Mesenchymal stem cell (in vitro differentiated cells and primary cell): Measurements from ENCODE around the gene FRMPD4.

ENCODE experiments used
- DNase-seq: peaks from one replicate; pipeline ENCODE4 v3.0.0-alpha.2; 2013
- H2AFZ ChIP-seq: one replicate; pipeline ENCODE4 v1.6.1; 2013; ENCODE audit warnings: low read depth, mild to moderate bottlenecking, control low read depth, inconsistent platforms, low read length, moderate library complexity
- H2AK5ac ChIP-seq: 2 replicates; pipeline ENCODE4 v1.6.1; 2013; ENCODE audit warnings: low read length, moderate library complexity, mild to moderate bottlenecking, inconsistent platforms; ENCODE audit not compliant: severe bottlenecking
- H2BK120ac ChIP-seq: one replicate; pipeline ENCODE4 v1.6.1; 2013; ENCODE audit warnings: low read depth, mild to moderate bottlenecking, inconsistent platforms, low read length, moderate library complexity
- H2BK12ac ChIP-seq, 2 experiments: one replicate each; pipeline ENCODE4 v1.6.1; 2013; ENCODE audit warnings: inconsistent platforms in 2 of 2, low read length in 2 of 2, mild to moderate bottlenecking in 2 of 2, moderate library complexity in 2 of 2, control low read depth in 1 of 2
- H2BK15ac ChIP-seq: one replicate; pipeline ENCODE4 v1.6.1; 2013; ENCODE audit warnings: mild to moderate bottlenecking, low read depth, inconsistent platforms; ENCODE audit not compliant: poor library complexity, severe bottlenecking
- H2BK5ac ChIP-seq: 2 replicates; pipeline ENCODE4 v1.6.1; 2013; ENCODE audit warnings: low read depth, mild to moderate bottlenecking, low read length, control low read depth, inconsistent platforms; ENCODE audit not compliant: poor library complexity, severe bottlenecking
- H3K14ac ChIP-seq, 2 experiments: one replicate each; pipeline ENCODE4 v1.6.1; 2013; ENCODE audit warnings: inconsistent platforms in 2 of 2, low read length in 2 of 2, control low read depth in 1 of 2, mild to moderate bottlenecking in 1 of 2, moderate library complexity in 1 of 2
- H3K18ac ChIP-seq, 2 experiments: one replicate each; pipeline ENCODE4 v1.6.1; 2013; ENCODE audit warnings: inconsistent platforms in 2 of 2, low read length in 2 of 2, control low read depth in 1 of 2, low read depth in 1 of 2, mild to moderate bottlenecking in 1 of 2
- H3K23ac ChIP-seq, 2 experiments: one replicate each; pipeline ENCODE4 v1.6.1; 2013; ENCODE audit warnings: inconsistent platforms in 2 of 2, low read length in 2 of 2, mild to moderate bottlenecking in 2 of 2, moderate library complexity in 2 of 2, control low read depth in 1 of 2
- H3K27ac ChIP-seq: 2 replicates; pipeline ENCODE4 v1.5.1; 2013; ENCODE audit warnings: mild to moderate bottlenecking, moderate library complexity, low read length, control low read depth, inconsistent platforms; ENCODE audit not compliant: poor library complexity, severe bottlenecking
- H3K27me3 ChIP-seq, 2 experiments: 2 replicates each; pipeline versions ENCODE4 v1.6.1 to v1.7.0; 2013; ENCODE audit warnings: low read length in 2 of 2, mild to moderate bottlenecking in 2 of 2, moderate library complexity in 2 of 2, control low read depth in 1 of 2, inconsistent platforms in 1 of 2; ENCODE audit not compliant: control insufficient read depth in 1 of 2, insufficient read depth in 1 of 2
- H3K36me3 ChIP-seq, 2 experiments: 2 replicates each; pipeline versions ENCODE4 v1.6.1 to v1.7.0; 2013; ENCODE audit warnings: low read length in 2 of 2, control low read depth in 1 of 2, inconsistent platforms in 1 of 2, low read depth in 1 of 2, mild to moderate bottlenecking in 1 of 2; ENCODE audit not compliant: insufficient read depth in 2 of 2, control insufficient read depth in 1 of 2
- H3K4ac ChIP-seq, 2 experiments: one replicate each; pipeline ENCODE4 v1.6.1; 2013; ENCODE audit warnings: inconsistent platforms in 2 of 2, low read length in 2 of 2, mild to moderate bottlenecking in 2 of 2, moderate library complexity in 2 of 2, control low read depth in 1 of 2, low read depth in 1 of 2
- H3K4me1 ChIP-seq: 2 replicates; pipeline ENCODE4 v1.6.1; 2013; ENCODE audit warnings: low read depth, low read length, control low read depth; ENCODE audit not compliant: control insufficient read depth, insufficient read depth
- H3K4me2 ChIP-seq: 2 replicates; pipeline ENCODE4 v1.6.1; 2013; ENCODE audit warnings: low read length, mild to moderate bottlenecking, inconsistent platforms; ENCODE audit not compliant: poor library complexity, severe bottlenecking
- H3K4me3 ChIP-seq, 2 experiments: 2 replicates each; pipeline versions ENCODE4 v1.5.1 to v1.7.0; 2013; ENCODE audit warnings: low read length in 2 of 2, mild to moderate bottlenecking in 2 of 2, control low read depth in 1 of 2, low read depth in 1 of 2; ENCODE audit not compliant: insufficient read depth in 1 of 2
- H3K79me1 ChIP-seq: replicated peaks from 2 replicates; pipeline ENCODE4 v1.6.1; 2013; ENCODE audit warnings: mild to moderate bottlenecking, control low read depth, low read length, inconsistent platforms; ENCODE audit not compliant: poor library complexity, severe bottlenecking
- H3K9ac ChIP-seq: 2 replicates; pipeline ENCODE4 v1.7.0; 2013; ENCODE audit warnings: mild to moderate bottlenecking, low read length, moderate library complexity
- H3K9me3 ChIP-seq: 2 replicates; pipeline ENCODE4 v1.7.0; 2013; ENCODE audit warnings: mild to moderate bottlenecking, low read length; ENCODE audit not compliant: control insufficient read depth
- H4K8ac ChIP-seq: one replicate; pipeline ENCODE4 v1.6.1; 2013; ENCODE audit warnings: inconsistent platforms, mild to moderate bottlenecking, low read length, moderate library complexity
- H4K91ac ChIP-seq: one replicate; pipeline ENCODE4 v1.6.1; 2013; ENCODE audit warnings: mild to moderate bottlenecking, low read length, inconsistent platforms
- WGBS: methylation state at CpG from one replicate; pipeline ENCODE4 v1.1.7; 2013; ENCODE audit warnings: mixed read lengths; 5-methylcytosine and 5-hydroxymethylcytosine counted together

Gene FRMPD4

DNA sequence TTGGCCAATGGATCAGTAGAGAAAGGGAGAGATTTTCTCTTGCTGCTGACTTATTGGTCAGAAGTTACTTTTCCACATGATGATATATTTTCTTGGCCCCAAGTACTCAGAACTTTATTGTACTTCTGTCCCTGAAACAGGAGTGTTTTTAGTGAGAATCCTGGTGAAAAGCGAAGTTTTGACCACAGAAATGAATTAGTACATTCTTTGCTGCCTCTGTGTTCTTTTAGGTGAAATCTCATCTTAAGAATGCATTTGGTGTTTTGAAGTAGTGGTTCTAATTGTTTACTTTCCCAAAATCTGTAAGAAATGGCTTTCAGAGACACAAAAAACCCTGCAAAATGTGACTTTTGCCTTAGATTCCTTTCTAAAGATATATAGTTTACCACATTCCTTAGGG is 240.4 kb downstream of the FRMPD4 start:
- Histone ChIP-seq H3K4me1 (no peaks in the 10 kb centered on the region), H2BK120ac (no peak overlapping the region), H2AFZ (no peak overlapping the region), H3K9ac (no peak overlapping the region), H2AK5ac (no peak overlapping the region), H3K4me2 (no peak overlapping the region), H2BK15ac (no peak overlapping the region), H2BK5ac (no peak overlapping the region), H4K91ac (no peak overlapping the region), H3K14ac (no peak overlapping the region), H2BK12ac (no peak overlapping the region), H4K8ac (no peak overlapping the region), H3K9me3 (no peaks in the 10 kb centered on the region), H3K4ac (no peak overlapping the region), H3K27ac (no peak overlapping the region), H3K18ac (no peak overlapping the region), H3K27me3 (no peaks in the 10 kb centered on the region), H3K4me3 (no peak overlapping the region), H3K79me1 (no peaks in the 10 kb centered on the region), H3K23ac (no peak overlapping the region), H3K36me3 (no peaks in the 10 kb centered on the region)
- no CpG with 5 or more reads among the region's 1 CpG for WGBS
- DNase-seq = no peak

- Histone ChIP-seq H2BK15ac (no peak overlapping the region), H2AFZ (no peak overlapping the region), H3K79me1 (no peaks in the 10 kb centered on the region), H3K9ac (no peak overlapping the region), H3K4me1 (no peaks in the 10 kb centered on the region), H3K23ac (no peak overlapping the region), H3K27ac (no peak overlapping the region), H4K8ac (no peak overlapping the region), H3K36me3 (no peaks in the 10 kb centered on the region), H3K27me3 (no peaks in the 10 kb centered on the region), H2BK5ac (no peak overlapping the region), H2BK120ac (no peak overlapping the region), H2AK5ac (no peak overlapping the region), H3K14ac (no peak overlapping the region), H3K4me2 (no peak overlapping the region), H3K4ac (no peak overlapping the region), H3K4me3 (no peak overlapping the region), H3K9me3 (no peaks in the 10 kb centered on the region), H2BK12ac (no peak overlapping the region), H3K18ac (no peak overlapping the region), H4K91ac (no peak overlapping the region)
- WGBS = 90% methylated on average over 3 of the region's 3 CpGs
- DNase-seq = no peak
Measured at GRCh38 chrX:12379671-12380070, 241.4 kb downstream of the FRMPD4 start.

DNA sequence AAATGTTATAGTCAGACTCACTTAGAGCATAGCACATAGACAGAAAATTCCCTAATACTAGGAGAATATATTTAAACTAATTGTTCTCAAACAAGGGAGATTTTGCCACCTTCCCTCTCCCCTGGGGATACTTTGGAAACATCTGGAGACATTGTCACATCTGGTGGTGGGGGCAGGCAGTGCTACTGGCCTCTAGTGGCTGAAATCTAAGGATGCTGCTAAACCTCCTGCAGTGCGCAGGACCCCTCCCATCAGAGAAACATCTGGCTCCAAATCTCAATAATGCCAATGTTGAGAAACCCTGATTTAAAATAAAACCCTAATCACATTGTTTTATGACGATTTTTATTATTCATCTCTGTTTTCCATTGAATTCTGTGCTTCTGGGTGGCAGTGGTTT is 244.9 kb downstream of the FRMPD4 start:
- no peak overlapping the region for H3K23ac ChIP-seq
- no peak overlapping the region for H2AFZ ChIP-seq

GRCh38 chrX:12390301-12390700 is 252.0 kb downstream of the FRMPD4 start:
- Histone ChIP-seq H2AFZ (no peak overlapping the region), H3K18ac (no peak overlapping the region), H3K14ac (no peak overlapping the region), H3K79me1 (no peaks in the 10 kb centered on the region), H2BK5ac (no peak overlapping the region), H2BK15ac (no peak overlapping the region), H3K9me3 (no peaks in the 10 kb centered on the region), H3K4ac (no peak overlapping the region), H3K4me1 (no peaks in the 10 kb centered on the region), H4K91ac (no peak overlapping the region), H4K8ac (no peak overlapping the region), H3K9ac (no peak overlapping the region), H3K23ac (no peak overlapping the region), H3K4me2 (no peak overlapping the region), H3K36me3 (no peaks in the 10 kb centered on the region), H3K27me3 (no peaks in the 10 kb centered on the region), H2BK120ac (no peak overlapping the region), H2BK12ac (no peak overlapping the region), H2AK5ac (no peak overlapping the region), H3K4me3 (no peak overlapping the region), H3K27ac (no peak overlapping the region)
- no CpG with 5 or more reads among the region's 1 CpG for WGBS
- DNase-seq = no peak

More for the DNA sequence above, 244.9 kb downstream of the FRMPD4 start:
- WGBS = 0% methylated on average over 1 of the region's 2 CpGs
- no peak overlapping the region for H2BK12ac ChIP-seq
- no peak overlapping the region for H3K4ac ChIP-seq
- no peak overlapping the region for H3K14ac ChIP-seq
- no peak overlapping the region for H3K4me2 ChIP-seq
- H3K36me3 ChIP-seq = no peaks in the 10 kb centered on the region
- no peaks in the 10 kb centered on the region for H3K9me3 ChIP-seq
- H3K79me1 ChIP-seq = no peaks in the 10 kb centered on the region
- H4K8ac ChIP-seq = no peak overlapping the region
- H2AK5ac ChIP-seq = no peak overlapping the region
- no peaks in the 10 kb centered on the region for H3K4me1 ChIP-seq
- H2BK5ac ChIP-seq = no peak overlapping the region
- H3K27me3 ChIP-seq = no peaks in the 10 kb centered on the region
- H3K27ac ChIP-seq = no peak overlapping the region
- H2BK120ac ChIP-seq = no peak overlapping the region
- H2BK15ac ChIP-seq = no peak overlapping the region
- H4K91ac ChIP-seq = no peak overlapping the region
- H3K18ac ChIP-seq = no peak overlapping the region
- no peak overlapping the region for H3K4me3 ChIP-seq
- DNase-seq = no peak
- H3K9ac ChIP-seq = no peak overlapping the region
